Skin epidermis (tissue), 12 donors: ENCODE measurements around the gene SLC26A1.

Source experiments
- H3K27ac ChIP-seq, 21 experiments: fragments of 200-600 bp; sonication (generic) in 11 of 21; one replicate each; pipeline ENCODE4 v1.5.0; 2020; ENCODE audit warnings: mild to moderate bottlenecking in 3 of 21, inconsistent platforms in 2 of 21, moderate library complexity in 2 of 21
- H3K4me3 ChIP-seq, 7 experiments: fragments of 200-600 bp; sonication (generic) in 2 of 7; one replicate each; pipeline ENCODE4 v1.5.0; 2020; ENCODE audit warnings: inconsistent platforms in 2 of 7, mild to moderate bottlenecking in 2 of 7, moderate library complexity in 1 of 7

The SLC26A1 gene

GRCh38 chr4:960140-960635 lies 33.0 kb downstream of the SLC26A1 start:
- H3K27ac ChIP-seq: no peak overlapping the region

GRCh38 chr4:959338-960139 lies 33.7 kb downstream of the SLC26A1 start:
- H3K27ac ChIP-seq: no peak overlapping the region
- no peak overlapping the region for H3K4me3 ChIP-seq

More at GRCh38 chr4:960140-960635, 33.0 kb downstream of the SLC26A1 start:
- no peak overlapping the region for H3K4me3 ChIP-seq

DNA sequence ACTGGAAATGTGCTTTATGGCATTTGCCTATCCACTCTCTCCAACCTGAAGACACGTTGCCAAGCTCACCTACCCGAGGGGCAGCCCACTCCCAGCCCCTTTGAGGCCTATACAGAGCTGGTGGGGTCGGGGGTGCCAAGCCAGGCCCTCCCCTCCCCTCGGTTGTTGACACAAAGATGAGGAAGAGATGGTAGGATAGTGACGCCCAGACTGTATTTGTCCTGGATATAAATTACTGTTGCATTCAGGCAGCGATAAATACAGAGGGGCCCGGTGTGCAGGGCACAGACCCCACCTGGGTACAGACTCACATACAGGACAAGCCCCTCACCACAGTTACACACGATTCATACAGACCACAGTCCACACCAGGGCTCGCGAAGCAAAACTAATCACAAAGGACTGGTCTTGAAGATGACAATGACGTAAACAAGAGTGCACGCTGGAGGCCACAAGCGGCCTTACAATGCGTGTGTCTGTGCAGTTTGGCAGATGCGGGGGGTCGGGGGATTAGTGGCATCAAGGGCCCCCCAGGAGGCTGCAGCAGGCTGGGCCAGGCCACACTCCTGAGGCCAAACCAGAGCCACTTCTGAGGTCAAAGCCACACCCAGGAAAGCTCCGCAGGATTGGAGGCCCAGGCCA lies 34.4 kb downstream of the SLC26A1 start:
- Histone ChIP-seq H3K27ac (no peak overlapping the region), H3K4me3 (no peak overlapping the region)

- Histone ChIP-seq H3K27ac (no peak overlapping the region), H3K4me3 (no peak overlapping the region)
Measured at GRCh38 chr4:958314-958665, 34.9 kb downstream of the SLC26A1 start.

GRCh38 chr4:957581-958313 lies 35.5 kb downstream of the SLC26A1 start:
- no peak overlapping the region for H3K4me3 ChIP-seq
- no peak overlapping the region for H3K27ac ChIP-seq

GRCh38 chr4:957231-957580 lies 36.0 kb downstream of the SLC26A1 start:
- H3K27ac ChIP-seq: no peak overlapping the region
- H3K4me3 ChIP-seq: no peak overlapping the region

- H3K27ac ChIP-seq: no peak overlapping the region
- no peak overlapping the region for H3K4me3 ChIP-seq
Measured at GRCh38 chr4:956531-957230, 36.5 kb downstream of the SLC26A1 start.

DNA sequence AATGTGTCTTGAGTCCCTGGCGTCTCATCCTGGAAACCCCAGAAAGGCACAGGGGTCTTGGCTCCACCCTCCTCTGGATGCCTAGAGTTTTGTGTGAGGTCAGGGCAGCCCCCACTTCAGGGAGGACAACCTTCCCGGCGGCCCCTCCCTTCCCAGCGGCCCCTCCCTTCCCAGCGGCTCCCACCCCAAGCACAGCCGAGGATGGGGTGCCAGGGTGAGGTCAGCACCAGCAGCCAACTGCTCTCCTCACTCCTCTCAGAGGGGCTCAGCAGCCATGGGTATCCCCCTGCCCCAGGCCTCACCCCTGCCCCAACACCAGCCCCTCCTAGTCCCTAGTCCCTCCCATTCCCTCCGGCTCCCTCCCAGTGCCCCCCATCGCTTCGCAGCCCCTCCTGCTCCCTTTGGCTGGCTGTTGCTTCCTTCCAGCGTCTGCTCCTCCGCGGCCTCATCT lies 37.2 kb downstream of the SLC26A1 start:
- no peak overlapping the region for H3K27ac ChIP-seq
- H3K4me3 ChIP-seq: no peak overlapping the region

GRCh38 chr4:955161-955921 lies 37.9 kb downstream of the SLC26A1 start:
- H3K27ac ChIP-seq: no peak overlapping the region
- no peak overlapping the region for H3K4me3 ChIP-seq

DNA sequence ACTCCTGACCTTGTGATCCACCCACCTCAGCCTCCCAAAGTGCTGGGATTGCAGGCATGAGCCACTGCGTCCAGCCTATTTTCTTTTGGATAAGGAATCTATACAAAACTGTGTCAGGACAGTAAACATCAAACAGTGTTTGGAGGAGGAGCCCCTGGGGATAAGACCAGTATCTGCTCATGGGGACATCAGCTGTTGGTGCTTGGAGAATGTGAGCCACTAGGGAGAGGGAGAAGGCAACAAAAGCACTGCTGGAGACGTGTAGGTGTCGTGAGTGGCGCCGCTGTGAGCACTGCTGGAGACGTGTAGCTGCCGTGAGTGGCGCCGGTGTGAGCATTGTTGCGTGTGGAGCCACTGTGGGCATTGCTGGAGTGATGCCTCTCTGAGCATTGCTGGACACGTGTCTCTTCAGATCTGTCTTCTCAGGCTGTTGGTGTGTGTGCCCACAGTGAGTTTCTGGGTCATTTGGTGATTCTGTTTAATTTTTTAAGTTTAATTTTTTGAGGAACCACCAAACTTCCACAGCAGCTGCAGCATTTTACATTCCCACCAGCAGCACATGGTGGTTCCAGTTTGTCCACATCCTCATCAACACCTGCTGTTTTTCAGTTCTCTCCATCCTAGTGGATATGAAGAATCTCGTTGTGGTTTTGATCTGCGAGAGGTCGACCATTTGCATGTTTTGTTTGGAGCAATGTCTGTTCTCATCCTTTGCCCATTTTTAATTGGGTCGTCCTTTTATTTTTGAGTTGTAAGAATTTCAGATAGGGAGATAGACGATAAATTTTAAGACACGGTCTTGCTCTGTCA lies 38.8 kb downstream of the SLC26A1 start:
- Histone ChIP-seq H3K27ac (no peak overlapping the region), H3K4me3 (no peak overlapping the region)

- Histone ChIP-seq H3K27ac (no peak overlapping the region), H3K4me3 (no peak overlapping the region)
Measured at GRCh38 chr4:953574-953915, 39.7 kb downstream of the SLC26A1 start.

DNA sequence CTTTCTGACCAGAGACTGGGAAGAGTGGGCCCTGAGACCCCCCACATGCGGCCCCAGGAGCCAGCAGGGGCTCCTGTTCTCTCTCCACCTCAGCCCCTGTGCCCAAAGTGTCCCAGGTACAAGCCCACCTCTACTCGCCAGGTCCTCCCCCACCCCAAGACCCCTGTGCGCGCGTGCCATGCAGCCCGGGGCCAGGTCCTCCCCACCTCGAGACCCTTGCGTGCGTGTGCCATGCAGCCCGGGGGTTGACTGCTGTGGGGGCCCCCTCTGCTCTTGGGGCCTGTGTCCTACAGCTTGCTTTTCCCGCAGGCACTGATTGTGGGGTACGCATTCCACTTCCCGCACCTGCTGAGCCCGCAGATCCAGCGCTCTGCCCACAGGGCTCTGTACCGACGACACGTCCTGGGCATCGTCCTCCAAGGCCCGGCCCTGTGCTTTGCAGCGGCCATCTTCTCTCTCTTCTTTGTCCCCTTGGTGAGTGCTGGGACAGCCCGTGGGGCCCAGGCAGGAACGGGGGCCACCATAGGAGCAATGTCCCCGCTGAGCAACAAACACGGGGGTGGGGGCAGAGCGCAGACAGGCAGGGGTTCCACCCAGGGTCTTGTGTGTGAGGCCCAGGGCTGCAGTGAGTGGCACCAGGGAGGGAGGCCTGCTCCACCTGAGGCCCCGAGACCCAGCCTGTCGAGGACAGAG lies 40.2 kb downstream of the SLC26A1 start:
- no peak overlapping the region for H3K4me3 ChIP-seq
- H3K27ac ChIP-seq: no peak overlapping the region

DNA sequence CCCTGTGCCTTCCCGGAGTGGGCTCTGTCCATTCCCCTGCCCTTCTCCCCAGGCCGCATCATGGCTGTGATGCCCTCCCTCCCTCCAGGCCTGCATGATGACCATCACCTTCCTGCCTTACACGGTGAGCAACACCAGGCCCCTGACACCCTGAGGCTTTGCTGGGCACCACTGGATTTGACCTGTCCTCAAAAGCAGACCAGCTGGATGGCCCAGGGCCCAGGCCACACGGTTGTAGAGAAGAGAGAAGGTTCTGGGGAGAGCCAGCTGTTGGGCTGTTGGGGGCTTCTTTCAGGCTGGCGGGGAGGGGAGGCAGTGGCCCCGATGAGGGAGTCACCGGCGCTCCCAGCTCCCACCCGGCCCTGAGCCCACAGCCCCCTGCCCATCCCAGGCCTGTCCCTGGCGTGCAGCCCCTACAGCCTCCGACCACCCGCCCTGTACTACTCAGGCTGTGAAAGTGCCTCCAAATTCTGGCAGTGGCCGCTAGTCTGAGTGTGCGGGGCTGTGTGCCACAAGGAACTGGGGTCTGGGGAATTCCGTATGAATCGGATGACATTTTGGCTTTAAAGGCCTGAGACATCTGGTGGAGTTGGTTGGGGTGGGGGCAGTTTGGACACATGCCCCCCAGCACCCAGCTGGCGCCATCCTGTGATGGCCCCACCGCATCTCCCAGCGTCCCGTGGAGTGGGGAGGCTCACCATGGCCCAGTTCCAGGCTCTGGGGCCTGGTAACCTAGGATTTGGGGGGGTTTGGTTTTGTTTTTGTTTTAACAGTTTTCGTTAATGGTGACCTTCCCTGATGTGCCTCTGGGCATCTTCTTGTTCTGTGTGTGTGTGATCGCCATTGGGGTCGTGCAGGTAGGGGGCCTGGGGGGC lies 41.4 kb downstream of the SLC26A1 start:
- Histone ChIP-seq H3K27ac (no peak overlapping the region), H3K4me3 (no peak overlapping the region)

DNA sequence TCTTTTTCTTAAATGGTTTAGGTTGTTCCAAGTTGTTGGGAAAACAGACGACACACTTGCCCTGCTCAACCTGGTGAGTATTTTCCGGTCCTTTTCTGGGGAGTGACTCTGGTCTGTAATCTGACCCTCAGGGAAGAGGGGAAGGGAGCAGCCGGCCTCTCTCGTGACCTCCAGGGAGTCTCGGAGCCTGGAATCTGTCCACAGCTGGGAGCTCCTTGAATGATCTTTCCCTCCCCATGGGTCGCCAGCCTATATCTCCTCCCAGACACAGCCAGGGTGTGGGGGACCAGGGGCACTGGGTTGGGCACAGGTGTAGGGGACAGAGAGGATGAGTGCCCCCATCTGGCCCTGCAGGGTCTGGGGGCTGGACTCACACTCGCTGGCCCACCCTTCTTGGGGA lies 42.0 kb downstream of the SLC26A1 start:
- H3K4me3 ChIP-seq: no peak overlapping the region
- no peak overlapping the region for H3K27ac ChIP-seq

DNA sequence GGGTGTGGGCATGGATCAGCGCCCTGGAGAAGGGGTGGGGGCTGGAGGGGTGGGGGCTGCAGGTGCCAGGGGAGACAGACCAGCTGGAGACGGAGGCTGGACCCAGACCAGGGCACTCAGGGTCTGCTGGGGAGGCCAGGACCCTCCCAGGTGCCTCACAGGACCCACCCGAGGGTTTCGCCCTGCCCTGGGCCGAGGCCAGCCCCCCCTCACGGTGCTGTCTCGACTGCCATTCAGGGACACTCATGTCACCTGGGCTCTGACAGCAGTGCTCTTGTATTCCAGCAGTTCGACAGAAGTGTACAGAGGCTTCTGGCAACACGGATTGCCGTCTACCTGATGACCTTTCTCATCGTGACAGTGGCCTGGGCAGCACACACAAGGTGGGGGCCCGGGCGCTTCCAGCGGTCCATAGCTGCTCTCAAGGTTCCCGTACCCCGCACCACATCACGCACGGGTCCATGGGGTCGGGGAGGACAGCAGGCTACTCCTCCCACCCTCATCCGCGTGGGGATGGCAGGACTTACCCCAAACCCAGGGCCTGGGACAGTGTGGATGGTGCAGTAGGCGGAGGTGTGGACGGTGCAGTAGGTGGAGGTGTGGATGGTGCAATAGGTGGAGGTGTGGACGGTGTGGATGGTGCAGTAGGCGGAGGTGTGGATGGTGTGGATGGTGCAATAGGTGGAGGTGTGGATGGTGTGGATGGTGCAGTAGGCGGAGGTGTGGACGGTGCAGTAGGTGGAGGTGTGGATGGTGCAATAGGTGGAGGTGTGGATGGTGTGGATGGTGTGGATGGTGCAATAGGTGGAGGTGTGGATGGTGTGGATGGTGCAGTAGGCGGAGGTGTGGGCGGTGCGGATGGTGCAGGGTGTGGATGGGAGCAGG lies 42.8 kb downstream of the SLC26A1 start:
- no peak overlapping the region for H3K4me3 ChIP-seq
- no peak overlapping the region for H3K27ac ChIP-seq

DNA sequence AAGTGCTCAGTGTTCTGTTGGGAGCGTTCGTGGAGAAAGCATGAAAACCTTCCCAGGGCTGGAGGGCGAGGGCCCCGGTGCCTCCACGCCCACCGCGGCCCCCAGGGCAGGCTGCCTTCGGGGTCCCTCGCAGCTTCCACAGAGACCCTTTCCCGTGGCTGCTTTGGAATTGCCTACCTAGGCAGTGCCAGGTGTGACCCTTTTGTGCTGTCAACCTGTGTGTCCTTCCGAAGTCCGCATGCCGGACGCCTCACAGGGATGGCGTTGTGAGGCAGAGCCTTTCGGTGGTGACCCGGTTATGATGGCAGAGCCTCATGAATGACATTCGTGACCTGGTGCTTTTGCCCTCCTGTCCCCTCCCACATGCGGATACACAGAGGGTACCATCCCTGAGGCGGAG lies 43.5 kb downstream of the SLC26A1 start:
- H3K27ac ChIP-seq: no peak overlapping the region

More for the DNA sequence above, 43.5 kb downstream of the SLC26A1 start:
- H3K4me3 ChIP-seq: no peak overlapping the region
